Globus pallidus (tissue), 1 donor: ENCODE results near the gene ITSN1.

Experiments
- DNase-seq: peaks from one replicate; pipeline ENCODE4 v3.0.0-alpha.2; 2015; ENCODE audit warnings: low spot score

ITSN1 gene

GRCh38 chr21:33813832-33814365 lies 171.6 kb downstream of the ITSN1 start:
- no peak for DNase-seq

GRCh38 chr21:33815143-33815707 lies 172.9 kb downstream of the ITSN1 start:
- no peak for DNase-seq

- DNase-seq, result no peak
Observed at GRCh38 chr21:33816174-33816573, 173.9 kb downstream of the ITSN1 start.

- no peak for DNase-seq
Observed at GRCh38 chr21:33817138-33817537, 174.8 kb downstream of the ITSN1 start.

GRCh38 chr21:33817663-33818451 lies 175.6 kb downstream of the ITSN1 start:
- DNase-seq, result no peak

- no peak for DNase-seq
Observed at GRCh38 chr21:33820230-33820770, 178.0 kb downstream of the ITSN1 start.

GRCh38 chr21:33820798-33821197 lies 178.5 kb downstream of the ITSN1 start:
- DNase-seq, result no peak

- DNase-seq, result no peak
Observed at GRCh38 chr21:33821503-33822322, 179.4 kb downstream of the ITSN1 start.

- peak; percentile 5 for DNase-seq
Observed at GRCh38 chr21:33824156-33824941, 182.0 kb downstream of the ITSN1 start.

- DNase-seq, result no peak
Observed at GRCh38 chr21:33825419-33825818, 183.1 kb downstream of the ITSN1 start.

- peak; percentile 19 for DNase-seq
Observed at GRCh38 chr21:33825915-33826314, 183.6 kb downstream of the ITSN1 start.

GRCh38 chr21:33828083-33828482 lies 185.8 kb downstream of the ITSN1 start:
- no peak for DNase-seq

GRCh38 chr21:33828577-33828976 lies 186.3 kb downstream of the ITSN1 start:
- no peak for DNase-seq

GRCh38 chr21:33829844-33830243 lies 187.5 kb downstream of the ITSN1 start:
- DNase-seq, result no peak

GRCh38 chr21:33831962-33832659 lies 189.8 kb downstream of the ITSN1 start:
- no peak for DNase-seq

GRCh38 chr21:33834801-33835500 lies 192.7 kb downstream of the ITSN1 start:
- no peak for DNase-seq

- DNase-seq, result no peak
Observed at GRCh38 chr21:33835920-33836319, 193.6 kb downstream of the ITSN1 start.

- DNase-seq, result no peak
Observed at GRCh38 chr21:33836408-33836807, 194.1 kb downstream of the ITSN1 start.

- DNase-seq, result no peak
Observed at GRCh38 chr21:33839167-33839716, 196.9 kb downstream of the ITSN1 start.

GRCh38 chr21:33839806-33840205 lies 197.5 kb downstream of the ITSN1 start:
- DNase-seq, result no peak
